ENCODE measurements around the gene TAOK3.

- TF ChIP-seq, protein P1, sequence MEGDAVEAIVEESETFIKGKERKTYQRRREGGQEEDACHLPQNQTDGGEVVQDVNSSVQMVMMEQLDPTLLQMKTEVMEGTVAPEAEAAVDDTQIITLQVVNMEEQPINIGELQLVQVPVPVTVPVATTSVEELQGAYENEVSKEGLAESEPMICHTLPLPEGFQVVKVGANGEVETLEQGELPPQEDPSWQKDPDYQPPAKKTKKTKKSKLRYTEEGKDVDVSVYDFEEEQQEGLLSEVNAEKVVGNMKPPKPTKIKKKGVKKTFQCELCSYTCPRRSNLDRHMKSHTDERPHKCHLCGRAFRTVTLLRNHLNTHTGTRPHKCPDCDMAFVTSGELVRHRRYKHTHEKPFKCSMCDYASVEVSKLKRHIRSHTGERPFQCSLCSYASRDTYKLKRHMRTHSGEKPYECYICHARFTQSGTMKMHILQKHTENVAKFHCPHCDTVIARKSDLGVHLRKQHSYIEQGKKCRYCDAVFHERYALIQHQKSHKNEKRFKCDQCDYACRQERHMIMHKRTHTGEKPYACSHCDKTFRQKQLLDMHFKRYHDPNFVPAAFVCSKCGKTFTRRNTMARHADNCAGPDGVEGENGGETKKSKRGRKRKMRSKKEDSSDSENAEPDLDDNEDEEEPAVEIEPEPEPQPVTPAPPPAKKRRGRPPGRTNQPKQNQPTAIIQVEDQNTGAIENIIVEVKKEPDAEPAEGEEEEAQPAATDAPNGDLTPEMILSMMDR (IDR thresholded peaks at IDR 0.05): no peak
- no peak for TF ChIP-seq POLR2A (IDR thresholded peaks at IDR 0.05)
Measured at GRCh38 chr12:118213452-118213851, 159.3 kb downstream of the TAOK3 start.
